SK-N-SH treated with all-trans-retinoic acid at 6 μM for 48 hours (cell line): ENCODE results near the gene CACNB2.
A peak's percentile ranks its signal among the peaks of the same experiment; 100 is the strongest.

Experiments
- ATAC-seq: fragments of 200-7000 bp; cut with Tn5 transposase; 3 replicates; pipeline ENCODE4 v1.9.1; 2020; ENCODE audit warnings: mild to moderate bottlenecking, moderate library complexity
- ARNTL ChIP-seq: fragments of 450-650 bp; formaldehyde crosslinking; IDR thresholded peaks from 2 replicates; pipeline ENCODE4 v1.5.0; 2020; ENCODE audit warnings: low read depth, mild to moderate bottlenecking, moderate library complexity, borderline replicate concordance
- BACH2 ChIP-seq: fragments of 250-450 bp; sonication (Bioruptor Pico); IDR thresholded peaks from 2 replicates; pipeline ENCODE4 v1.9.0; 2021; ENCODE audit warnings: mild to moderate bottlenecking, borderline replicate concordance
- CREB5 ChIP-seq: fragments of 250-450 bp; sonication (Bioruptor Pico); IDR thresholded peaks from 2 replicates; pipeline ENCODE4 v1.5.1; 2020; ENCODE audit warnings: low read depth, mild to moderate bottlenecking, moderate library complexity
- CSRNP3 ChIP-seq: fragments of 250-450 bp; sonication (Bioruptor Pico); IDR thresholded peaks from 2 replicates; pipeline ENCODE4 v1.5.1; 2021; ENCODE audit warnings: mild to moderate bottlenecking, moderate library complexity
- ESRRG ChIP-seq: fragments of 250-450 bp; sonication (Bioruptor Pico); IDR thresholded peaks from 2 replicates; pipeline ENCODE4 v1.6.1; 2021; ENCODE audit warnings: mild to moderate bottlenecking
- ISL1 ChIP-seq: fragments of 250-450 bp; sonication (Bioruptor Pico); IDR thresholded peaks from 2 replicates; pipeline ENCODE4 v2.1.2; 2022; ENCODE audit warnings: mild to moderate bottlenecking, moderate library complexity
- OSR1 ChIP-seq: fragments of 250-450 bp; sonication (Bioruptor Pico); IDR thresholded peaks from 2 replicates; pipeline ENCODE4 v1.8.0; 2022; ENCODE audit warnings: moderate library complexity, mild to moderate bottlenecking, inconsistent platforms
- PATZ1 ChIP-seq: fragments of 250-450 bp; sonication (Bioruptor Pico); IDR thresholded peaks from 2 replicates; pipeline ENCODE4 v1.8.0; 2020; ENCODE audit warnings: mild to moderate bottlenecking, moderate library complexity, borderline replicate concordance
- POU6F1 ChIP-seq: fragments of 250-450 bp; sonication (Bioruptor Pico); IDR thresholded peaks from 2 replicates; pipeline ENCODE4 v1.8.0; 2021; ENCODE audit warnings: low read depth, mild to moderate bottlenecking, moderate library complexity, borderline replicate concordance
- PPARA ChIP-seq: fragments of 250-450 bp; sonication (Bioruptor Pico); IDR thresholded peaks from 2 replicates; pipeline ENCODE4 v1.5.0; 2020; ENCODE audit warnings: mild to moderate bottlenecking, borderline replicate concordance
- TCF4 ChIP-seq: fragments of 250-450 bp; sonication (Bioruptor Pico); IDR thresholded peaks from 2 replicates; pipeline ENCODE4 v1.8.0; 2021; ENCODE audit warnings: mild to moderate bottlenecking, moderate library complexity, borderline replicate concordance
- TSHZ2 ChIP-seq: fragments of 250-450 bp; sonication (Bioruptor Pico); IDR thresholded peaks from 2 replicates; pipeline ENCODE4 v1.5.0; 2020; ENCODE audit warnings: mild to moderate bottlenecking, moderate library complexity
- ZC3H10 ChIP-seq: fragments of 250-450 bp; sonication (Bioruptor Pico); IDR thresholded peaks from 2 replicates; pipeline ENCODE4 v1.5.1; 2021; ENCODE audit warnings: mild to moderate bottlenecking, moderate library complexity
- ZFP3 ChIP-seq: fragments of 250-450 bp; sonication (Bioruptor Pico); IDR thresholded peaks from 2 replicates; pipeline ENCODE4 v1.5.0; 2020; ENCODE audit warnings: mild to moderate bottlenecking, moderate library complexity
- ZFP30 ChIP-seq: fragments of 450-650 bp; formaldehyde crosslinking; IDR thresholded peaks from 2 replicates; pipeline ENCODE4 v1.5.0; 2022; ENCODE audit warnings: mild to moderate bottlenecking, moderate library complexity
- ZNF565 ChIP-seq: fragments of 450-650 bp; formaldehyde crosslinking; conservative IDR thresholded peaks from 2 replicates; pipeline ENCODE4 v1.5.0; 2020; ENCODE audit warnings: low read depth, mild to moderate bottlenecking, moderate library complexity
- ZNF70 ChIP-seq: fragments of 450-650 bp; formaldehyde crosslinking; IDR thresholded peaks from 2 replicates; pipeline ENCODE4 v1.5.0; 2020; ENCODE audit warnings: mild to moderate bottlenecking, moderate library complexity
- ZNF8 ChIP-seq: fragments of 450-650 bp; formaldehyde crosslinking; IDR thresholded peaks from 2 replicates; pipeline ENCODE4 v1.5.0; 2020; ENCODE audit warnings: mild to moderate bottlenecking, moderate library complexity

The CACNB2 gene

GRCh38 chr10:18539335-18539734 is 399.1 kb downstream of the CACNB2 start:
- ATAC-seq, result no peak

GRCh38 chr10:18540195-18540594 is 400.0 kb downstream of the CACNB2 start:
- no peak for ATAC-seq
- TF ChIP-seq BACH2, result no peak
- TF ChIP-seq OSR1 (CRISPR knock-in tag), result no peak
- TF ChIP-seq ARNTL (CRISPR knock-in tag), result no peak
- no peak for TF ChIP-seq ZC3H10

More at GRCh38 chr10:18539335-18539734, 399.1 kb downstream of the CACNB2 start:
- TF ChIP-seq CSRNP3, result no peak
- no peak for TF ChIP-seq OSR1 (CRISPR knock-in tag)
- TF ChIP-seq PATZ1 (CRISPR knock-in tag), result no peak
- TF ChIP-seq TSHZ2 (CRISPR knock-in tag), result no peak
- no peak for TF ChIP-seq ISL1
- TF ChIP-seq PPARA (CRISPR knock-in tag), result no peak
- TF ChIP-seq ZFP3, result no peak
- TF ChIP-seq BACH2, result no peak
- TF ChIP-seq TCF4, result no peak
- no peak for TF ChIP-seq ZNF565 (CRISPR knock-in tag)
- no peak for TF ChIP-seq ZFP30 (CRISPR knock-in tag)
- no peak for TF ChIP-seq ZNF70 (CRISPR knock-in tag)

GRCh38 chr10:18542832-18543231 is 402.6 kb downstream of the CACNB2 start:
- ATAC-seq, result peak; percentile 80
- no peak for TF ChIP-seq ZNF70 (CRISPR knock-in tag)
- no peak for TF ChIP-seq ISL1
- no peak for TF ChIP-seq ZNF565 (CRISPR knock-in tag)
- TF ChIP-seq BACH2, result no peak
- no peak for TF ChIP-seq OSR1 (CRISPR knock-in tag)
- no peak for TF ChIP-seq ESRRG (CRISPR knock-in tag)
- no peak for TF ChIP-seq CREB5 (CRISPR knock-in tag)
- no peak for TF ChIP-seq CSRNP3
- TF ChIP-seq ZNF8 (CRISPR knock-in tag), result no peak
- no peak for TF ChIP-seq TSHZ2 (CRISPR knock-in tag)
- TF ChIP-seq POU6F1 (CRISPR knock-in tag), result no peak
- TF ChIP-seq PATZ1 (CRISPR knock-in tag), result no peak
- TF ChIP-seq PPARA (CRISPR knock-in tag), result no peak
- TF ChIP-seq TCF4, result no peak
- no peak for TF ChIP-seq ARNTL (CRISPR knock-in tag)
- TF ChIP-seq ZFP30 (CRISPR knock-in tag), result no peak
